ENCODE measurements around the gene PDE6G. TPM values are rescaled to one million over a fixed set of nuclear protein-coding genes. Genes with fewer than 3 reads are reported as not detected.

Gene PDE6G
- total RNA-seq, 1 donor from 2014 or later: 1.1 TPM

- Mint-ChIP-seq H3K27ac (ENCODE audit: unreplicated experiment) (peak overlapping the region; percentile 71), H3K4me3 (ENCODE audit: unreplicated experiment) (no peak overlapping the region), H3K4me1 (ENCODE audit: unreplicated experiment) (peaks cover 25% of the 10 kb centered on the region), H3K9me3 (ENCODE audit: unreplicated experiment) (no peaks in the 10 kb centered on the region), H3K36me3 (ENCODE audit: low read depth, unreplicated experiment) (peaks cover 39% of the 10 kb centered on the region), H3K27me3 (ENCODE audit: unreplicated experiment) (peaks cover 19% of the 10 kb centered on the region)
- no peak for DNase-seq (ENCODE audit: low spot score)
- TF ChIP-seq CTCF (IDR thresholded peaks at IDR 0.05; ENCODE audit: unreplicated experiment): no peak
Measured at GRCh38 chr17:81686614-81687013, 30.3 kb upstream of the PDE6G start.

- no peak for TF ChIP-seq CTCF (IDR thresholded peaks at IDR 0.05; ENCODE audit: unreplicated experiment)
- Mint-ChIP-seq H3K4me1 (ENCODE audit: unreplicated experiment) (peaks cover 25% of the 10 kb centered on the region), H3K9me3 (ENCODE audit: unreplicated experiment) (no peaks in the 10 kb centered on the region), H3K27me3 (ENCODE audit: unreplicated experiment) (peaks cover 19% of the 10 kb centered on the region), H3K36me3 (ENCODE audit: low read depth, unreplicated experiment) (peaks cover 35% of the 10 kb centered on the region), H3K4me3 (ENCODE audit: unreplicated experiment) (peak overlapping the region; percentile 92), H3K27ac (ENCODE audit: unreplicated experiment) (peak overlapping the region; percentile 89)
- DNase-seq (ENCODE audit: low spot score): no peak
Measured at GRCh38 chr17:81685108-81685507, 28.8 kb upstream of the PDE6G start.

- Mint-ChIP-seq H3K4me1 (ENCODE audit: unreplicated experiment) (peaks cover 24% of the 10 kb centered on the region), H3K9me3 (ENCODE audit: unreplicated experiment) (no peaks in the 10 kb centered on the region), H3K27me3 (ENCODE audit: unreplicated experiment) (peaks cover 16% of the 10 kb centered on the region), H3K4me3 (ENCODE audit: unreplicated experiment) (peak overlapping the region; percentile 92), H3K36me3 (ENCODE audit: low read depth, unreplicated experiment) (peaks cover 29% of the 10 kb centered on the region), H3K27ac (ENCODE audit: unreplicated experiment) (peak overlapping the region; percentile 89)
- TF ChIP-seq CTCF (IDR thresholded peaks at IDR 0.05; ENCODE audit: unreplicated experiment): no peak
- no peak for DNase-seq (ENCODE audit: low spot score)
Measured at GRCh38 chr17:81684442-81684911, 28.1 kb upstream of the PDE6G start.

- Mint-ChIP-seq H3K4me1 (ENCODE audit: unreplicated experiment) (peaks cover 21% of the 10 kb centered on the region), H3K27ac (ENCODE audit: unreplicated experiment) (peak within 1 kb of the TSS; percentile 94), H3K4me3 (ENCODE audit: unreplicated experiment) (peak within 1 kb of the TSS; percentile 98), H3K9me3 (ENCODE audit: unreplicated experiment) (no peaks in the 10 kb centered on the region), H3K27me3 (ENCODE audit: unreplicated experiment) (peaks cover 12% of the 10 kb centered on the region), H3K36me3 (ENCODE audit: low read depth, unreplicated experiment) (peaks cover 22% of the 10 kb centered on the region)
- TF ChIP-seq CTCF (IDR thresholded peaks at IDR 0.05; ENCODE audit: unreplicated experiment): no peak
- peak; percentile 98 for DNase-seq (ENCODE audit: low spot score)
Measured at GRCh38 chr17:81683584-81684441, 27.5 kb upstream of the PDE6G start, which contains the start of the genes ARL16 and HGS. TSS of gene ARL16 (minus strand) at chr17:81683797. CDS start at chr17:81683753, 44 bp downstream. TSS of gene HGS (plus strand) at chr17:81684011. CDS start at chr17:81684067, 56 bp downstream.

- H3K4me3 Mint-ChIP-seq (ENCODE audit: unreplicated experiment): peak overlapping the region; percentile 98
- peak overlapping the region; percentile 94 for H3K27ac Mint-ChIP-seq (ENCODE audit: unreplicated experiment)
- H3K36me3 Mint-ChIP-seq (ENCODE audit: low read depth, unreplicated experiment): peaks cover 19% of the 10 kb centered on the region
- no peak for TF ChIP-seq CTCF (IDR thresholded peaks at IDR 0.05; ENCODE audit: unreplicated experiment)
- H3K27me3 Mint-ChIP-seq (ENCODE audit: unreplicated experiment): peaks cover 10% of the 10 kb centered on the region
- H3K9me3 Mint-ChIP-seq (ENCODE audit: unreplicated experiment): no peaks in the 10 kb centered on the region
- H3K4me1 Mint-ChIP-seq (ENCODE audit: unreplicated experiment): peaks cover 21% of the 10 kb centered on the region
- no peak for DNase-seq (ENCODE audit: low spot score)
Measured at GRCh38 chr17:81683208-81683583, 26.9 kb upstream of the PDE6G start.

All from endothelial cell (in vitro differentiated cells).